ENCODE results near the gene SMPDL3A. TPM values are rescaled to one million over a fixed set of nuclear protein-coding genes. Genes with fewer than 3 reads are reported as not detected.

The SMPDL3A gene
- total and polyA plus RNA-seq, 8 donors, result 7.4 to 19.8 (median 10.6) TPM

DNA sequence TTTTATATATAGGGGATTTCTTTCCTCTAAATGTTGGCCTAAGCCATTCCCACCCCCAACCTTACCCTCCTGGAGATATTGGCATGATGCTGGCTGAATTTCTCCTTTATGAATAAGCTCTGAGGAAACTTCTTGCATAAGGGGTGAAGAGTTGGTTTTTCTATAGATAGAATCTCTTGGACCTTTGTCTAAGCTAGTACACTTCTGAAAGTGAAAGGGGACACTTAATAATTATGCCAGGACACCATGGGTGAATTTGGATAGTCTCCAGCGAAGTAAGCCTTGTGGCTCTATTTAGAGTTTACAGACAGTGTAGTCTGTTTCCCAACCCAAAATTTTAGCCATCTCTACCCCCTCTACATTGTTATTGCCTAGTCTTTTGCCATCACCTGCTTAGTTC, 36.6 kb upstream of the SMPDL3A start:
- H3K9me3 ChIP-seq, result no peaks in the 10 kb centered on the region
- WGBS, 2 donors, result 35 to 100% methylated on average over 1 of the region's 1 CpG
- ATAC-seq (no peak), FAIRE-seq (no peak), DNase-seq (no peak)
- intact Hi-C loops (cut with DNase I), result no loop called here
- TF ChIP-seq, protein P1, sequence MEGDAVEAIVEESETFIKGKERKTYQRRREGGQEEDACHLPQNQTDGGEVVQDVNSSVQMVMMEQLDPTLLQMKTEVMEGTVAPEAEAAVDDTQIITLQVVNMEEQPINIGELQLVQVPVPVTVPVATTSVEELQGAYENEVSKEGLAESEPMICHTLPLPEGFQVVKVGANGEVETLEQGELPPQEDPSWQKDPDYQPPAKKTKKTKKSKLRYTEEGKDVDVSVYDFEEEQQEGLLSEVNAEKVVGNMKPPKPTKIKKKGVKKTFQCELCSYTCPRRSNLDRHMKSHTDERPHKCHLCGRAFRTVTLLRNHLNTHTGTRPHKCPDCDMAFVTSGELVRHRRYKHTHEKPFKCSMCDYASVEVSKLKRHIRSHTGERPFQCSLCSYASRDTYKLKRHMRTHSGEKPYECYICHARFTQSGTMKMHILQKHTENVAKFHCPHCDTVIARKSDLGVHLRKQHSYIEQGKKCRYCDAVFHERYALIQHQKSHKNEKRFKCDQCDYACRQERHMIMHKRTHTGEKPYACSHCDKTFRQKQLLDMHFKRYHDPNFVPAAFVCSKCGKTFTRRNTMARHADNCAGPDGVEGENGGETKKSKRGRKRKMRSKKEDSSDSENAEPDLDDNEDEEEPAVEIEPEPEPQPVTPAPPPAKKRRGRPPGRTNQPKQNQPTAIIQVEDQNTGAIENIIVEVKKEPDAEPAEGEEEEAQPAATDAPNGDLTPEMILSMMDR (IDR thresholded peaks at IDR 0.05), result no peak
- H3K36me3 ChIP-seq, result no peaks in the 10 kb centered on the region
- H3K4me1 ChIP-seq, result no peaks in the 10 kb centered on the region
- no peaks in the 10 kb centered on the region for H3K27me3 ChIP-seq
- no peak overlapping the region for H3K27ac ChIP-seq
- no peak overlapping the region for H3K4me3 ChIP-seq

GRCh38 chr6:122753000-122753687, 35.9 kb upstream of the SMPDL3A start:
- H3K36me3 ChIP-seq, result no peaks in the 10 kb centered on the region
- FAIRE-seq (no peak), ATAC-seq (peak in 1 of 4 donors; percentile 35), DNase-seq (no peak)
- no peak overlapping the region for H3K27ac ChIP-seq
- intact Hi-C loops (cut with DNase I), result no loop called here
- no peaks in the 10 kb centered on the region for H3K9me3 ChIP-seq
- H3K4me1 ChIP-seq, result no peaks in the 10 kb centered on the region
- WGBS, 2 donors, result 72 to 82% methylated on average over 10 of the region's 10 CpGs
- no peak overlapping the region for H3K4me3 ChIP-seq
- H3K27me3 ChIP-seq, result no peaks in the 10 kb centered on the region
- TF ChIP-seq, protein P1 (IDR thresholded peaks at IDR 0.05), result no peak

DNA sequence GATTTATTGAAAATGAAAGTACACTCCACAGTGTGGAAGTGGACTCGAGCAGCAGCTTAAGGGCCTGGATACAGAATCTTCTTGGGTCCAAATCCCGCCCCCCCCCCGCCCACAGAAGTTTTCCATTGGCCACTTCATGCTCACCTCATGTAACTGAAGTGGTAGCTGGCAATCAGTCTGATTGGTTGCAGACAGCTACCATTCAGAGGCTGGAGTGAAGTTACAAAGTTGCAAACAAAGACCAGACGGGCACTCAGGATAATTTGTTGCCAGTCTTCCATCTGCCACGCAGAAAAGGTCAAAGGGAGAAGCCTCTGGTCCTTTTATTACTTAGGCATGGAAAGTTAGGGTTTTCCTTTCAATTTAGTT, 35.4 kb upstream of the SMPDL3A start:
- no peaks in the 10 kb centered on the region for H3K9me3 ChIP-seq
- no peak overlapping the region for H3K4me3 ChIP-seq
- no peaks in the 10 kb centered on the region for H3K4me1 ChIP-seq
- no peak overlapping the region for H3K27ac ChIP-seq
- TF ChIP-seq, protein P1 (IDR thresholded peaks at IDR 0.05), result no peak
- intact Hi-C loops (cut with DNase I), result no loop called here
- FAIRE-seq (no peak), ATAC-seq (peak in 2 of 4 donors; percentile 45 to 69), DNase-seq (no peak)
- 41 to 49% methylated on average over 5 of the region's 5 CpGs for WGBS, 2 donors
- H3K36me3 ChIP-seq, result no peaks in the 10 kb centered on the region
- H3K27me3 ChIP-seq, result no peaks in the 10 kb centered on the region

GRCh38 chr6:122754191-122754731, 34.8 kb upstream of the SMPDL3A start:
- TF ChIP-seq, protein P1 (IDR thresholded peaks at IDR 0.05), result no peak
- ATAC-seq, result no peak
- intact Hi-C loops (cut with DNase I), result no loop called here
- DNase-seq, result no peak
- WGBS, 2 donors, result 75 to 77% methylated on average over 5 of the region's 5 CpGs
- Histone ChIP-seq H3K4me3 (no peak overlapping the region), H3K27ac (no peak overlapping the region), H3K4me1 (no peaks in the 10 kb centered on the region), H3K9me3 (no peaks in the 10 kb centered on the region), H3K36me3 (no peaks in the 10 kb centered on the region), H3K27me3 (no peaks in the 10 kb centered on the region)
- FAIRE-seq, result no peak

- intact Hi-C loops (cut with DNase I), result no loop called here
- DNase-seq (no peak), ATAC-seq (no peak), FAIRE-seq (no peak)
- no peak overlapping the region for H3K4me3 ChIP-seq
- H3K9me3 ChIP-seq, result no peaks in the 10 kb centered on the region
- no peaks in the 10 kb centered on the region for H3K4me1 ChIP-seq
- 63 to 68% methylated on average over 9 of the region's 9 CpGs for WGBS, 2 donors
- H3K27me3 ChIP-seq, result no peaks in the 10 kb centered on the region
- TF ChIP-seq, protein P1 (IDR thresholded peaks at IDR 0.05), result no peak
- H3K36me3 ChIP-seq, result no peaks in the 10 kb centered on the region
- no peak overlapping the region for H3K27ac ChIP-seq
Measured at GRCh38 chr6:122755901-122756300, 33.2 kb upstream of the SMPDL3A start.

Measured in pancreas (tissue), 10 donors.